ENCODE results near the gene CNTNAP5. TPM values are rescaled to one million over a fixed set of nuclear protein-coding genes. Genes with fewer than 3 reads are reported as not detected.

CNTNAP5 gene
- total and polyA plus RNA-seq, 4 donors, result 16.7 to 63.2 (median 39.1) TPM

DNA sequence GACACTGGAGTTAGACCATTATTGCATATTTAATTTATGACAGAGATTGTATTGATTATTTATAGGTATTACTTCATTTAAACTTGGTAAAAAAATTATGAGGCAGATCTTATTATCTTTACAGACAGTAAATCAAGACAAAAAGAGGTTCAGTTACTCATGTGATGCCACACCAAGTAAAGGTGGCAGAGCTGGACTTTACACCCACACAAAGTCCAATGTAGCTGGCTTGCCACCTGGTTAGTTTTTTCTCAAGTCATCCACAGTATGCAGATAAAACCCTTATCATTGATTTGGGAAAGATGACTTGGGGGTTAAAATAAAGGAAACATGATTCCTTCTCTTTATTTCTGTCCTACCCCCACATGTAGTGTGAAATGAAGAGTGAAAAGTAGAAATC is 137.2 kb downstream of the CNTNAP5 start:
- Histone ChIP-seq H3K4me3 (ENCODE audit: low read depth, low read length) (no peak overlapping the region), H3K4me1 (ENCODE audit: control insufficient read depth, insufficient read depth, low read length) (no peaks in the 10 kb centered on the region), H3K9me3 (ENCODE audit: control insufficient read depth, insufficient read depth, low read length) (no peaks in the 10 kb centered on the region), H3K27ac (ENCODE audit: low read depth, low read length) (no peak overlapping the region), H3K27me3 (ENCODE audit: control insufficient read depth, insufficient read depth, low read length) (no peaks in the 10 kb centered on the region), H3K36me3 (ENCODE audit: control insufficient read depth, insufficient read depth, low read length) (no peaks in the 10 kb centered on the region)
- DNase-seq (ENCODE audit: low read depth in 4 of 6, low spot score in 6 of 6), result no peak

DNA sequence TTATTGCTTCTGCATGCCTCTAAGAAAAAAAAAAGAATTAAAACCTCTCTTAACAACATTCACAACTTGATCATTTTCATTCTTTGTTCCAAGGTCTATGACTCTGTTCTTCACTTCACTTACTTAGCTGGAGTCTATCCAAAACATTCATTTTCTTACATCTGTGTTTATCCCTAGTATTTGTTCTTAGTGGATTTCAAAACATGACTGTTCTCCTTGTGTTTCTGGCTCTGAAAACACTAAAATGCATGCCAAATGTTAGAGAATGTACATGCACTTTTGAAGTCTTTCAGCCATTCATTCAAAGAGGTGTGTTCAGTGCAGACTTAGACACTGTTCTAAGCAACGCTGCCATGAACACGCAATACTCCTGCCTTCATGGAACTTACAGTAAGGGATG is 138.8 kb downstream of the CNTNAP5 start:
- no peak overlapping the region for H3K4me3 ChIP-seq (ENCODE audit: low read depth, low read length)
- H3K36me3 ChIP-seq (ENCODE audit: control insufficient read depth, insufficient read depth, low read length), result no peaks in the 10 kb centered on the region
- peak in 2 of 6 donors; percentile 11 to 63 for DNase-seq (ENCODE audit: low read depth in 4 of 6, low spot score in 6 of 6)
- H3K27ac ChIP-seq (ENCODE audit: low read depth, low read length), result no peak overlapping the region
- no peaks in the 10 kb centered on the region for H3K27me3 ChIP-seq (ENCODE audit: control insufficient read depth, insufficient read depth, low read length)
- H3K9me3 ChIP-seq (ENCODE audit: control insufficient read depth, insufficient read depth, low read length), result no peaks in the 10 kb centered on the region
- no CpG with 5 or more reads among the region's 2 CpGs for WGBS (ENCODE audit: insufficient coverage)
- no peaks in the 10 kb centered on the region for H3K4me1 ChIP-seq (ENCODE audit: control insufficient read depth, insufficient read depth, low read length)

DNA sequence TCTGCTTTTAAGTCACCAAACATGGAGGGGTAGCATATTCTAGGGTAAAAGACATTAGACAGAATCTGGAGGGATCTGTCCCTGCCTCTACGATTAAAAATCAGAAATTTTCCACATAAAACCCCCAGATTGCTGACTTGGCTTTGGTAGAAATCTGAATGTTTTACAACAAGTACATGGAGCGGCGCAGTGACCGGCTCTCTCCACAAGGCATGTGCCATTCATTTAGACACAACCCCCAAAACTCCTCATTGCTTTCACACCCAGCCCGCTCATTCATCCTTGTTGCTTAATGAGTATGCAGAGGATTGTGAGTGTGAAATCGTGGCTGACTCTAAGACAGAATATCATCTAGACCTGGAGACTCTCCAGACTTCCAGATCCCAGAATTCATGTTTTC is 140.6 kb downstream of the CNTNAP5 start:
- Histone ChIP-seq H3K27ac (ENCODE audit: low read depth, low read length) (no peak overlapping the region), H3K9me3 (ENCODE audit: control insufficient read depth, insufficient read depth, low read length) (no peaks in the 10 kb centered on the region), H3K27me3 (ENCODE audit: control insufficient read depth, insufficient read depth, low read length) (no peaks in the 10 kb centered on the region), H3K4me1 (ENCODE audit: control insufficient read depth, insufficient read depth, low read length) (no peaks in the 10 kb centered on the region), H3K4me3 (ENCODE audit: low read depth, low read length) (no peak overlapping the region), H3K36me3 (ENCODE audit: control insufficient read depth, insufficient read depth, low read length) (no peaks in the 10 kb centered on the region)
- no CpG with 5 or more reads among the region's 6 CpGs for WGBS (ENCODE audit: insufficient coverage)
- peak in 1 of 6 donors; percentile 35 for DNase-seq (ENCODE audit: low read depth in 4 of 6, low spot score in 6 of 6)

DNA sequence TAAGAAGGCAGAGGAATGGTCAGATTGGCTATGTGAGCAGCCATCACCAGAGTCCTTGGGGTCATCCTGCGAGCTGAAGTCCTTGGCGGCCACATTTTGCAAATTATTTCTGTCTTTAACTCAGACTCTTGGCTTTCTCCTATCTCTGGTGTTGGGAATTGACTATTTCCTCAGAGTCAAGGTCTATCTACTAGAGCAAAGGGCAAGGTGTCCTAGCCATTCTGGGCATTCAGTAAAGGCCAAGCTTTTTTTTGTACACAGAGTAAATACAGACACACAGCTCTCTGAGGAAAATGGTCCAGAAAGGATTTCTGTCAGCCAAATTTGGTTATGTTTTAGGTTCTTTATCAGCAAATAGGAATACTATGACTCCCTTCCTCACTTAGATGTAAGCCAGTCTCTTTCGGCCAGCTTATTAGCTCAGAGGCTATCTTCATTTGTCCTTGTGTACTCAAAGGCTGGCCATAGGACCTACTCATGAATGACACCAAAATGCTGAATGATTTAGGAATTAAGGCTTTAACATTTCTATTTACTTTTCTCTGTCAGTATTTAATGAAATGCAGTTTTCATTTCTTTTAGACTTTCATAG is 146.5 kb downstream of the CNTNAP5 start:
- H3K27ac ChIP-seq (ENCODE audit: low read depth, low read length), result no peak overlapping the region
- H3K27me3 ChIP-seq (ENCODE audit: control insufficient read depth, insufficient read depth, low read length), result no peaks in the 10 kb centered on the region
- no peak for DNase-seq (ENCODE audit: low read depth in 4 of 6, low spot score in 6 of 6)
- H3K4me3 ChIP-seq (ENCODE audit: low read depth, low read length), result no peak overlapping the region
- no peaks in the 10 kb centered on the region for H3K36me3 ChIP-seq (ENCODE audit: control insufficient read depth, insufficient read depth, low read length)
- no peaks in the 10 kb centered on the region for H3K4me1 ChIP-seq (ENCODE audit: control insufficient read depth, insufficient read depth, low read length)
- no peaks in the 10 kb centered on the region for H3K9me3 ChIP-seq (ENCODE audit: control insufficient read depth, insufficient read depth, low read length)
- WGBS (ENCODE audit: insufficient coverage), result no CpG with 5 or more reads among the region's 3 CpGs

DNA sequence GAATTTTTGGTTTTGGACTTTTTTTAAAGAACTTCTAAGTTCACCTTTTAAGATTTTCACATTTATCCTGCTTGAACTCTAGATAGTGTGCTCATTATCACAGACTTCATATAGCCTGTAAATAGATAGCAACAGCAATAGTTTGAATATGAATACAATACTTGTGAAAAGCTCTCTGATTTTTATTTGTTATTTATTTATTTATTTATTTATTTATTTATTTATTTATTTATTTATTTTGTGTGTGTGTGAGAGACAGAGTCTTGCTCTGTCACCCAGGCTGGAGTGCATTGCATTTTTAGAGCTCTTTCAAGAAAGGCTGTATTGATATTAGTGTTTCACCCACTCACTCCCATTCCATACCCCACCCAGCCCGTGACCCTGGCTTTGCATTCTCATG is 153.6 kb downstream of the CNTNAP5 start:
- Histone ChIP-seq H3K9me3 (ENCODE audit: control insufficient read depth, insufficient read depth, low read length) (no peaks in the 10 kb centered on the region), H3K27ac (ENCODE audit: low read depth, low read length) (no peak overlapping the region), H3K4me1 (ENCODE audit: control insufficient read depth, insufficient read depth, low read length) (no peaks in the 10 kb centered on the region), H3K4me3 (ENCODE audit: low read depth, low read length) (no peak overlapping the region), H3K36me3 (ENCODE audit: control insufficient read depth, insufficient read depth, low read length) (no peaks in the 10 kb centered on the region), H3K27me3 (ENCODE audit: control insufficient read depth, insufficient read depth, low read length) (no peaks in the 10 kb centered on the region)
- no peak for DNase-seq (ENCODE audit: low read depth in 4 of 6, low spot score in 6 of 6)
- no CpG with 5 or more reads among the region's 1 CpG for WGBS (ENCODE audit: insufficient coverage)

DNA sequence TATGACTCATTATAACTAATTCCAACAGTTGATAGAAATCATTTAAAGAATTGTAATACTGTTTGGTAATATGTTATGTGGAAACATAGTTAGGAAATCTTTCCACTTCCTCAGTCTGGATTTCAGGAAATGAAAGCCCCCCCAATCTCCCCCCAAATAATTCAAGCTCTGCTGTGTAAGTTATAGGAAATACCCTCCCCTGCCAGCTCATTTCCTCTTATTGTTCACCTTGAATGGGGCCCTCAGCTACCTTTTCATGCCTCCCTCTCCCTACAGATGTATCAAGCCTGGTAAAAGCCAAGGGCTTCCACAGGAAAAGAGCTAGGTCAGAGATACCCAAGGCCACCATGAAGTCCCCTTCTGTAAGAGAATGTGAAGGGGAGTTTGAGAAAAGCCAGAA is 155.5 kb downstream of the CNTNAP5 start:
- Histone ChIP-seq H3K36me3 (ENCODE audit: control insufficient read depth, insufficient read depth, low read length) (no peaks in the 10 kb centered on the region), H3K4me3 (ENCODE audit: low read depth, low read length) (no peak overlapping the region), H3K9me3 (ENCODE audit: control insufficient read depth, insufficient read depth, low read length) (no peaks in the 10 kb centered on the region), H3K27me3 (ENCODE audit: control insufficient read depth, insufficient read depth, low read length) (no peaks in the 10 kb centered on the region), H3K27ac (ENCODE audit: low read depth, low read length) (no peak overlapping the region), H3K4me1 (ENCODE audit: control insufficient read depth, insufficient read depth, low read length) (no peaks in the 10 kb centered on the region)
- DNase-seq (ENCODE audit: low read depth in 4 of 6, low spot score in 6 of 6), result no peak

DNA sequence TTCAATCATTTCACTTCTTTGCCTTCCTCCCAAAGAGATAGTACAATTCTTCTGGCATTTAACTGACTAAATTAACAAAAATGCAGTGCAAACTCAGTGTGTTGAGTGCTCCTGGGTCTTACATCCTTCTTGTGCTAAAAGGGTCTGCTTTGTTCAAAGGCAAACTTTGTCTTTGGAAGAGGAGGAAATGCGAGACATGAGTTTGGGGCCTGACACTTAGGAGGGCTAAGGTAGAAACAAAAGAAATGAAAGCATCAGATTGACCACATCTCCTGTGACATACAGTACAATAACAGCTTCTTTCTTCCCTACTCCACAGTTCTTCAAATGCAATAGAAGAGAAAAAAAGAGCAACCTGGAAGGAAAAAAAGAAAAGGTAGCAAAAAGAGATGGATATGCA is 161.7 kb downstream of the CNTNAP5 start:
- Histone ChIP-seq H3K27ac (ENCODE audit: low read depth, low read length) (no peak overlapping the region), H3K9me3 (ENCODE audit: control insufficient read depth, insufficient read depth, low read length) (no peaks in the 10 kb centered on the region), H3K27me3 (ENCODE audit: control insufficient read depth, insufficient read depth, low read length) (no peaks in the 10 kb centered on the region), H3K36me3 (ENCODE audit: control insufficient read depth, insufficient read depth, low read length) (no peaks in the 10 kb centered on the region), H3K4me1 (ENCODE audit: control insufficient read depth, insufficient read depth, low read length) (no peaks in the 10 kb centered on the region), H3K4me3 (ENCODE audit: low read depth, low read length) (no peak overlapping the region)
- no CpG with 5 or more reads among the region's 1 CpG for WGBS (ENCODE audit: insufficient coverage)
- no peak for DNase-seq (ENCODE audit: low read depth in 4 of 6, low spot score in 6 of 6)

DNA sequence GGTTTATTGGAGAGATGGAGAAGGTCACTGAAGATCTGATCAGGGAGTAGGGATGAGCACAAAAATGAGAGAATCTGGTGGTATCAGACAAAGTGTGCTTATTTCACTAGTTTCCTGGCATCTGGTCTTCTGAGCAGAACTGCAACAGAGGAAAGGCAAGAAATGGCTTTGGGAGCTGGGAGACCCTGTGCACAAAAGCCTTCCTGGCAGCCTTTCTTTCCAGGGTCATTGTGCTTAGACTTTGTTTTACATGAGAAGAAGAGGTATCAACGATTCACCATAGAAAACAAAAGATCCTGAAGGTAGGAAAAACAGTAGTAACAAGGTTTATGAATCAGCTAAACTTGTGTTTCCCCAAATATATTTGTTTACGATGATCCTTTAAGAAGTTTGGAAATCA is 162.9 kb downstream of the CNTNAP5 start:
- Histone ChIP-seq H3K9me3 (ENCODE audit: control insufficient read depth, insufficient read depth, low read length) (no peaks in the 10 kb centered on the region), H3K4me1 (ENCODE audit: control insufficient read depth, insufficient read depth, low read length) (no peaks in the 10 kb centered on the region), H3K27ac (ENCODE audit: low read depth, low read length) (no peak overlapping the region), H3K27me3 (ENCODE audit: control insufficient read depth, insufficient read depth, low read length) (no peaks in the 10 kb centered on the region), H3K4me3 (ENCODE audit: low read depth, low read length) (no peak overlapping the region), H3K36me3 (ENCODE audit: control insufficient read depth, insufficient read depth, low read length) (no peaks in the 10 kb centered on the region)
- DNase-seq (ENCODE audit: low read depth in 4 of 6, low spot score in 6 of 6), result no peak
- WGBS (ENCODE audit: insufficient coverage), result no CpG with 5 or more reads among the region's 2 CpGs

DNA sequence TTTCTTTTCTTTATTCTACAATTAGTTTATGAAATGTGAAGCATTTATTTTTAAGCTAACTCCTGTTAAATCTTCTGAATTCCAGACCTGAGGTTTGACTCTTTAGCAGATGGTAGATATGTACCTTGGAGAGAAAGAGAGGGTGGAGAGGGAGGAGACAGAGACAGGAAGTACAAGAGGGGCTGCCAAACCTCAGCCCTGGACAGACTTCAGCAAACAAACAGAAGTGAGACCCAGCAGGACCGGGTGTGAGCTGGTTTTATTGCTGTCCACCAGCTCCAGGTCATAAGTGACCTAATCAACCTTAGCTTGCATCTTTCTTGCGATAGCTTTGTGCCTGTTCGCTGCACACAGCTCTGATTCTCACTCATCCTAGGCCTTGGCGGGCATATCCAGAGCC is 168.6 kb downstream of the CNTNAP5 start:
- 78% methylated on average over 4 of the region's 4 CpGs for WGBS (ENCODE audit: insufficient coverage)
- DNase-seq (ENCODE audit: low read depth in 4 of 6, low spot score in 6 of 6), result no peak
- no peaks in the 10 kb centered on the region for H3K4me1 ChIP-seq (ENCODE audit: control insufficient read depth, insufficient read depth, low read length)
- no peaks in the 10 kb centered on the region for H3K27me3 ChIP-seq (ENCODE audit: control insufficient read depth, insufficient read depth, low read length)
- no peak overlapping the region for H3K4me3 ChIP-seq (ENCODE audit: low read depth, low read length)
- no peaks in the 10 kb centered on the region for H3K36me3 ChIP-seq (ENCODE audit: control insufficient read depth, insufficient read depth, low read length)
- H3K9me3 ChIP-seq (ENCODE audit: control insufficient read depth, insufficient read depth, low read length), result no peaks in the 10 kb centered on the region
- no peak overlapping the region for H3K27ac ChIP-seq (ENCODE audit: low read depth, low read length)

DNA sequence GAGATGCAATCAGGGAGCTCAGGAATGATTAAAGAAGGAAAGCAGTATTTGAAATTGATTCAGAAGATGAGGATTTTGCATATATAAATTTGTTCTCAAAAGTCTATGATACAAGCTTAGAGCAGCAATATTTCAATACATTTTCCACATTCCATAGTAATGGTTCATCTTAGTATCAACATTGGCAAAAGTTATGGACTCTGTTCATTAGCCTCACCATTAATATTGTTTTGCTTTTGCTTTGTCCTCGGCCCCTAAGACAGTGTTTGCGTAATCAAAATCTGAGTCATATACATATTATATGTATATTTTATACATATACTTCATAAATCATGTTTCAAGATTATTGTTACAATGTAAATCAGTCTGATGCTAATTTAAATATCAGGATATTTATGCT is 176.6 kb downstream of the CNTNAP5 start:
- Histone ChIP-seq H3K27ac (ENCODE audit: low read depth, low read length) (no peak overlapping the region), H3K4me3 (ENCODE audit: low read depth, low read length) (no peak overlapping the region), H3K36me3 (ENCODE audit: control insufficient read depth, insufficient read depth, low read length) (no peaks in the 10 kb centered on the region), H3K27me3 (ENCODE audit: control insufficient read depth, insufficient read depth, low read length) (no peaks in the 10 kb centered on the region), H3K9me3 (ENCODE audit: control insufficient read depth, insufficient read depth, low read length) (no peaks in the 10 kb centered on the region), H3K4me1 (ENCODE audit: control insufficient read depth, insufficient read depth, low read length) (no peaks in the 10 kb centered on the region)
- DNase-seq (ENCODE audit: low read depth in 4 of 6, low spot score in 6 of 6), result no peak
- no CpG with 5 or more reads among the region's 2 CpGs for WGBS (ENCODE audit: insufficient coverage)
